Mesangial cell (primary cell): ENCODE results near the gene RNF150. TPM values are rescaled to one million over a fixed set of nuclear protein-coding genes. Genes with fewer than 3 reads are reported as not detected.

Source experiments
- total RNA-seq: library from RNA; depleted of rRNA; stranded (reverse); fragments of >200 nt; gene quantifications from 2 replicates; pipeline ENCODE4 v1.2.3, GENCODE V29; 2015

RNF150 gene
- total RNA-seq = 1.1 and 11.8 TPM in 2 replicates

DNA sequence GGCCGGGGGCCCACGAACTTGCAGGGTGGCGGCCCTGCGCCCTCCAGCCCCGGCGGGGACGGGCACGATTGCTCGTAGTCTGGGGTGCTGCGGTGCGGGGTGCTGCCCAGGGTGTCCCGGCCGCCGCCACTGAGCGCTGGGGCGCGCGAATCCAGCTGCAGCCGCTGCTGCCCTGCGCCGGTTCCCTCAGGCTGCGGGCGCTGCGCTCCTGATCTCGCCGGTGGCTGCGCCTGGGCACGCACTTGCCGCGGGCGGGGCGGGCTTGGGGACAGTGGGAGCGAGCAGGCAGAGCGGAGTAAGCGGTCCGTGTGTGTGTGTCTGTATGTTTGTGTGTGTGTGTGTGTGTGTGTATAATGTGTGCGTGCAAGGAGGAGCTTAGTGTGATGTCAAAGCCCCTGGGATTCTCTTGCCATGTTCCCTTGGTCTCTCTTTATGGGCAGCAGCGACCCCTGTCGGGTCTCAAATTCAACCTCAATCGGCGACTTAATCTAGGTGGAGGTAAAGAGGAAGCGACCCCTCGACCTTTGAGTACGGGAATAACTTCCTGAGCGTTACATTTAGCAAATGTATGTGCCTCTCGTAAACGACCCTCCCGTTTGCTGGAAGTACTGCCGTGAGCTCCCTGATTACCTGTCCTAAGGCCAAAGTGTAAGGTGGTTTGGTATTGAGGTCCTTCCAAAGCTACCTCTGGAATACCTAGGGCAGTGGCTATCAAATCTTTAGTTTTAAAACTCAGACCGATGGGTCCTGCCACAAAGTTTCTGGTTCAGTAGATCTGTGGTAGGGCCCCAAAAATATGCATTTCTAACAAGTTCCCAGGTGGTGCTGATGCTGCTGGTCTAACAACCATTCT, at the start of gene RNF150:
RNF150 (minus strand) TSS at position 324 of the 853 bp plus-strand sequence.

Other genes with a start within 250 kb of the RNF150 start
- 16.6 and 18.6 TPM in 2 replicates for gene ZNF330, start 87.4 kb upstream of the RNF150 start, total RNA-seq